HepG2 (cell line): Measurements from ENCODE around the gene PAK1IP1. TPM values are rescaled to one million over a fixed set of nuclear protein-coding genes. Genes with fewer than 3 reads are reported as not detected.

Experiments used
- BHLHE40 ChIP-seq: IDR thresholded peaks from 2 replicates; pipeline ENCODE4 v1.6.1; 2011; ENCODE audit warnings: low read length, improper control_type of control experiment
- DDIT3 ChIP-seq: sonication (generic); formaldehyde crosslinking; IDR thresholded peaks from 2 replicates; pipeline ENCODE4 v1.4.0; 2020; ENCODE audit warnings: mild to moderate bottlenecking, missing genetic modification reagents
- HNF4G ChIP-seq, 2 experiments: sonication (generic) in 1 of 2; formaldehyde crosslinking in 1 of 2; IDR thresholded peaks; 2 replicates each; pipeline versions ENCODE4 v1.4.0 to v1.6.1; 2011 to 2020; ENCODE audit warnings: borderline replicate concordance in 2 of 2, low read depth in 2 of 2, mild to moderate bottlenecking in 2 of 2, low read length in 1 of 2, missing genetic modification reagents in 1 of 2, moderate library complexity in 1 of 2
- KDM5B ChIP-seq: sonication (generic); formaldehyde crosslinking; IDR thresholded peaks from 2 replicates; pipeline ENCODE4 v1.4.0; 2020; ENCODE audit warnings: missing genetic modification reagents, mild to moderate bottlenecking, borderline replicate concordance
- NFE2 ChIP-seq: sonication (generic); formaldehyde crosslinking; IDR thresholded peaks from 2 replicates; pipeline ENCODE4 v1.4.0; 2020; ENCODE audit warnings: missing genetic modification reagents
- POLR2G ChIP-seq: fragments of 200-400 bp; formaldehyde crosslinking; IDR thresholded peaks from 2 replicates; pipeline ENCODE4 v1.6.1; 2018; ENCODE audit warnings: mild to moderate bottlenecking, low read depth, low read length, moderate library complexity
- SMARCE1 ChIP-seq: fragments of 450-650 bp; IDR thresholded peaks from 2 replicates; pipeline ENCODE4 v1.6.1; 2017; ENCODE audit warnings: borderline replicate concordance
- TEF ChIP-seq: sonication (generic); formaldehyde crosslinking; IDR thresholded peaks from 2 replicates; pipeline ENCODE4 v1.5.0; 2020; ENCODE audit warnings: missing genetic modification reagents
- ZC3H4 ChIP-seq: sonication (generic); formaldehyde crosslinking; IDR thresholded peaks from 2 replicates; pipeline ENCODE4 v1.4.0; 2020; ENCODE audit warnings: missing genetic modification reagents, borderline replicate concordance
- ZNF407 ChIP-seq: sonication (generic); formaldehyde crosslinking; IDR thresholded peaks from one replicate; pipeline ENCODE4 v1.5.1; 2020; ENCODE audit warnings: mild to moderate bottlenecking, missing genetic modification reagents; ENCODE audit errors: not compliant biosample characterization
- ZNF431 ChIP-seq: sonication (generic); formaldehyde crosslinking; IDR thresholded peaks from 2 replicates; pipeline ENCODE4 v1.9.0; 2022; ENCODE audit warnings: missing genetic modification reagents, low read depth, mild to moderate bottlenecking, borderline replicate concordance
- ZNF549 ChIP-seq: sonication (generic); formaldehyde crosslinking; IDR thresholded peaks from 2 replicates; pipeline ENCODE4 v1.5.0; 2020; ENCODE audit warnings: missing genetic modification reagents
- ZSCAN12 ChIP-seq: sonication (generic); formaldehyde crosslinking; IDR thresholded peaks from 2 replicates; pipeline ENCODE4 v1.9.0; 2021; ENCODE audit warnings: mild to moderate bottlenecking, missing genetic modification reagents
- ZSCAN29 ChIP-seq: sonication (generic); formaldehyde crosslinking; conservative IDR thresholded peaks from 2 replicates; pipeline ENCODE4 v1.4.0; 2020; ENCODE audit warnings: mild to moderate bottlenecking, missing genetic modification reagents
- ZSCAN31 ChIP-seq: sonication (generic); formaldehyde crosslinking; IDR thresholded peaks from 2 replicates; pipeline ENCODE4 v1.5.0; 2020; ENCODE audit warnings: low read depth, mild to moderate bottlenecking, missing genetic modification reagents
- polyA plus RNA-seq, 8 experiments: library from polyadenylated mRNA; depleted of rRNA in 3 of 8; stranded (reverse) in 7 of 8; unstranded in 1 of 8; fragments of >200 nt; fragmentation: Illumina TruSeq in 4 of 8; extraction: Trizol in 4 of 8; gene quantifications; 2 replicates each; pipeline versions ENCODE4 v1.2.1 to v1.2.3, GENCODE V29; 2011 to 2016; ENCODE audit warnings: low read depth in 4 of 8, missing spikeins in 1 of 8, mixed read lengths in 1 of 8; ENCODE audit not compliant: insufficient read depth in 1 of 8
- total RNA-seq, 5 experiments: library from RNA; depleted of rRNA; stranded (reverse); fragments of >200 nt; fragmentation: Illumina TruSeq; extraction: Trizol; gene quantifications; 2 replicates each; pipeline ENCODE4 v1.2.3, GENCODE V29; 2016; ENCODE audit warnings: low read depth in 1 of 5
- TF ChIP-seq, protein P1 (sequence below): sonication (generic); formaldehyde crosslinking; IDR thresholded peaks from 2 replicates; pipeline ENCODE4 v1.5.0; 2020; ENCODE audit warnings: missing genetic modification reagents

PAK1IP1 gene
- total and polyA plus RNA-seq, 2 of the 13 experiments (the other 11 are each of a cell fraction or from before 2014, with no cell fraction given), result 23.4 to 66.2 TPM

DNA sequence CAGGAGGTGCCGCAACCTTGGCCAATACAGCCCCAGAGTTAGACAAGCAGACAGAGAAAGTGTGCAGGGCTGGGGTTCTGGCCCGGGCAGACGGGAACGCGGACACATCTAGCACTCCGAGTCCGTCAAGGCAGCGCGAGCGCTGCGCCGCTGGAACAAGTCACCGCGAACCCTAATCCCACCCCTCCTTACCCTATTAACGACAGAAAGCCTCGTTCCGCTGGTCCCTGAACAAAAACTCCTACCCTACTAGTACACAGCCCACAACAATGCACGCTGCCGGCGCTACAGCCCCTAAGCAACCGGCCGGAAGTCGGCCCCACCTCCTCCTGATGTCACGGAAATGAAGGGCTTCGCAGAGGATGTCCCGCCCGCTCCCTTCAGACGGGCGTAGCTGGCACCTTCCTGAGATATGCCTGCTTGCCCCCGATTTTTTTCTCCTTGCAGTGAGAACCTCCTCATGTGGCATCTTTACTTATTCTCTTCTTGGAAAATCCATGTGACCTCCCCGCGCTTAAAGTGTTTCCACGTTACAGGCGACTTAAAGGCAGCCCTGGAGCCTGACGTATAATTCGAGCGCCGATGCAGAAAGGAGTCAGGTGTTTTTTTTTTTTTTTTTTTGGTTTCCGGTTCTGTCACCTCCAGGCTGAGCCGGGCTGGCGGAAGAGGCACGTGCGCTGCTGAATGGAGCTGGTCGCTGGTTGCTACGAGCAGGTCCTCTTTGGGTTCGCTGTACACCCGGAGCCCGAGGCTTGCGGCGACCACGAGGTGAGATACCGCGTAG lies at the start of gene PAK1IP1, which contains the start of gene C6orf52 (continued):
- TF ChIP-seq ZNF407 (CRISPR knock-in tag) (no peak), TEF (CRISPR knock-in tag) (0 out of 2 replicates have a peak, but pooled peaks have one; percentile 9), ZSCAN12 (CRISPR knock-in tag) (peak; percentile 66; the same call in 1 of the 2 replicates), ZNF549 (CRISPR knock-in tag) (no peak), ZC3H4 (CRISPR knock-in tag) (no peak), BHLHE40 (peak; percentile 99), ZNF431 (CRISPR knock-in tag) (0 out of 2 replicates have a peak, but pooled peaks have one; percentile 56), POLR2G (peak; percentile 98), SMARCE1 (no peak), HNF4G (IDR thresholded peaks at IDR 0.05; ENCODE audit: borderline replicate concordance, low read depth, low read length) (no peak), HNF4G (CRISPR knock-in tag; IDR thresholded peaks at IDR 0.05; ENCODE audit: borderline replicate concordance, low read depth) (no peak), KDM5B (CRISPR knock-in tag) (peak; percentile 52), ZSCAN29 (CRISPR knock-in tag) (no peak), ZSCAN31 (CRISPR knock-in tag) (no peak; the same call in none of the 2 replicates), NFE2 (CRISPR knock-in tag) (no peak), DDIT3 (CRISPR knock-in tag) (0 out of 2 replicates have a peak, but pooled peaks have one; percentile 46)
- TF ChIP-seq, protein P1, sequence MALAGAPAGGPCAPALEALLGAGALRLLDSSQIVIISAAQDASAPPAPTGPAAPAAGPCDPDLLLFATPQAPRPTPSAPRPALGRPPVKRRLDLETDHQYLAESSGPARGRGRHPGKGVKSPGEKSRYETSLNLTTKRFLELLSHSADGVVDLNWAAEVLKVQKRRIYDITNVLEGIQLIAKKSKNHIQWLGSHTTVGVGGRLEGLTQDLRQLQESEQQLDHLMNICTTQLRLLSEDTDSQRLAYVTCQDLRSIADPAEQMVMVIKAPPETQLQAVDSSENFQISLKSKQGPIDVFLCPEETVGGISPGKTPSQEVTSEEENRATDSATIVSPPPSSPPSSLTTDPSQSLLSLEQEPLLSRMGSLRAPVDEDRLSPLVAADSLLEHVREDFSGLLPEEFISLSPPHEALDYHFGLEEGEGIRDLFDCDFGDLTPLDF (CRISPR knock-in tag), result no peak; the same call in 1 of the 2 replicates
